Breast epithelium (tissue), 3 donors: ENCODE results near the gene NECTIN2.

Source experiments
- POLR2AphosphoS5 ChIP-seq, 3 donors: sonication (generic); formaldehyde crosslinking; IDR thresholded peaks; one replicate each; pipeline ENCODE4 v1.6.1; 2017; ENCODE audit warnings: antibody characterized with exemption in 3 of 3
- TF ChIP-seq, protein P1 (sequence below), 3 donors: fragments of 450-650 bp; IDR thresholded peaks; one replicate each; pipeline ENCODE4 v1.5.1; 2016 to 2017; ENCODE audit warnings: antibody characterized with exemption in 3 of 3, mild to moderate bottlenecking in 3 of 3, moderate library complexity in 3 of 3

DNA sequence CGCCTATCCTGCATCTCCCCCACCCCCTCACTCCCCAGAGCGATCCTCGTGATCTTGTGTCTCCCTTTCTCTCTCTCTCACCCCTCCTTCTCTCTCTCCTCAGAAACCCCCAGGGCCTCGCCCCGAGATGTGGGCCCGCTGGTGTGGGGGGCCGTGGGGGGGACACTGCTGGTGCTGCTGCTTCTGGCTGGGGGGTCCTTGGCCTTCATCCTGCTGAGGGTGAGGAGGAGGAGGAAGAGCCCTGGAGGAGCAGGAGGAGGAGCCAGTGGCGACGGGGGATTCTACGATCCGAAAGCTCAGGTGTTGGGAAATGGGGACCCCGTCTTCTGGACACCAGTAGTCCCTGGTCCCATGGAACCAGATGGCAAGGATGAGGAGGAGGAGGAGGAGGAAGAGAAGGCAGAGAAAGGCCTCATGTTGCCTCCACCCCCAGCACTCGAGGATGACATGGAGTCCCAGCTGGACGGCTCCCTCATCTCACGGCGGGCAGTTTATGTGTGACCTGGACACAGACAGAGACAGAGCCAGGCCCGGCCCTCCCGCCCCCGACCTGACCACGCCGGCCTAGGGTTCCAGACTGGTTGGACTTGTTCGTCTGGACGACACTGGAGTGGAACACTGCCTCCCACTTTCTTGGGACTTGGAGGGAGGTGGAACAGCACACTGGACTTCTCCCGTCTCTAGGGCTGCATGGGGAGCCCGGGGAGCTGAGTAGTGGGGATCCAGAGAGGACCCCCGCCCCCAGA, 32.2 kb downstream of the NECTIN2 start:
- no peak for TF ChIP-seq POLR2AphosphoS5 (IDR thresholded peaks at IDR 0.05)
- TF ChIP-seq, protein P1, sequence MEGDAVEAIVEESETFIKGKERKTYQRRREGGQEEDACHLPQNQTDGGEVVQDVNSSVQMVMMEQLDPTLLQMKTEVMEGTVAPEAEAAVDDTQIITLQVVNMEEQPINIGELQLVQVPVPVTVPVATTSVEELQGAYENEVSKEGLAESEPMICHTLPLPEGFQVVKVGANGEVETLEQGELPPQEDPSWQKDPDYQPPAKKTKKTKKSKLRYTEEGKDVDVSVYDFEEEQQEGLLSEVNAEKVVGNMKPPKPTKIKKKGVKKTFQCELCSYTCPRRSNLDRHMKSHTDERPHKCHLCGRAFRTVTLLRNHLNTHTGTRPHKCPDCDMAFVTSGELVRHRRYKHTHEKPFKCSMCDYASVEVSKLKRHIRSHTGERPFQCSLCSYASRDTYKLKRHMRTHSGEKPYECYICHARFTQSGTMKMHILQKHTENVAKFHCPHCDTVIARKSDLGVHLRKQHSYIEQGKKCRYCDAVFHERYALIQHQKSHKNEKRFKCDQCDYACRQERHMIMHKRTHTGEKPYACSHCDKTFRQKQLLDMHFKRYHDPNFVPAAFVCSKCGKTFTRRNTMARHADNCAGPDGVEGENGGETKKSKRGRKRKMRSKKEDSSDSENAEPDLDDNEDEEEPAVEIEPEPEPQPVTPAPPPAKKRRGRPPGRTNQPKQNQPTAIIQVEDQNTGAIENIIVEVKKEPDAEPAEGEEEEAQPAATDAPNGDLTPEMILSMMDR (IDR thresholded peaks at IDR 0.05), result no peak
